ENCODE measurements around the gene BCR. TPM values are rescaled to one million over a fixed set of nuclear protein-coding genes. Genes with fewer than 3 reads are reported as not detected.

Gene BCR
- total and polyA plus RNA-seq, 2 of the 13 experiments (the other 11 are each of a cell fraction or from before 2014, with no cell fraction given): 19.9 to 33.6 TPM

DNA sequence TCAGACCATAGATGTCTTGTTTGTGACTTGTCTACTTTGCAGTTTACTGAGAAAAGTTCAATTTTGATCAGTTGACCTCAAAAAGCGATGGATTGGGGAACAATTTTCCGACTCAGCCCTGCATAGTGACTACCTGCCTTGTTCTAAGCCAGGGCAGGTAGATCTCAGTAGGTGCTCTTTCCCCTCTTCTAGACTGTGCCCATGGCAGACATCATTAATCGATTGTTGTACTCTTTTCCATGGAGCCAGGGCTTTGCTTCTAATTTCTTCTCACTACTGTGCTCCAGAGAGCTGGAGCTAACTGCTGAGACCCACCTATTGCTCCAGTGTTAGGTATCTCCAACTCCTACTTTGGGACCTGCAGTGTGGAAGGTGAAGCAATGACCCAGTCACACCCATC is 25.2 kb upstream of the BCR start:
- Histone ChIP-seq H3K79me2 (ENCODE audit: insufficient read depth, low read length) (no peaks in the 10 kb centered on the region), H3K9ac (ENCODE audit: insufficient read depth, low read depth, low read length) (no peak overlapping the region), H3K9me3 (ENCODE audit: low read length) (no peaks in the 10 kb centered on the region), H3K4me1 (ENCODE audit: insufficient read depth, low read length) (peaks cover 100% of the 10 kb centered on the region), H2AFZ (ENCODE audit: low read length) (no peak overlapping the region), H3K4me3 (replicated peaks in 1 of 3; ENCODE audit: insufficient read depth in 1 of 3, low read depth in 2 of 3, low read length in 3 of 3) (no peak overlapping the region), H3K4me2 (ENCODE audit: low read depth, low read length) (no peak overlapping the region), H3K36me3 (replicated peaks in 1 of 2; ENCODE audit: control insufficient read depth in 1 of 2, insufficient read depth in 2 of 2, low read length in 2 of 2) (no peaks in the 10 kb centered on the region), H3K27ac (ENCODE audit: extremely low read length, insufficient read depth, low read length) (no peak overlapping the region), H4K20me1 (ENCODE audit: insufficient read depth, low read length) (no peaks in the 10 kb centered on the region), H3K27me3 (ENCODE audit: control insufficient read depth in 1 of 2, insufficient read depth in 2 of 2, low read length in 2 of 2) (no peaks in the 10 kb centered on the region; a peak in 1 of 5 replicates)
- BruUV-seq (replicated peaks): no TSS peak
- intact Hi-C loops (cut with micrococcal nuclease; ENCODE audit: unreplicated experiment) (no loop called here), in situ Hi-C loops (cut with HindIII; ENCODE audit: extremely low pct_ligation_motif_present, low pct_unique_long_range_greater_than_20kb) (loop anchor here (25.0 kb wide), 1 partner anchor 407 kb away; no protein-coding TSS in a partner anchor)
- ChIA-PET POLR2A (interaction anchor here (1.5 kb wide), 1 partner anchor 10 kb away, joined by 4 read pairs; the partner anchor contains the start of gene RAB36), CTCF (ENCODE audit: low intra/inter-chr PET ratio, low total read pairs) (no interaction called here)
- DNase-seq (ENCODE audit: low spot score) (no peak), ATAC-seq (no peak), FAIRE-seq (no peak)
- TF ChIP-seq, protein P1, sequence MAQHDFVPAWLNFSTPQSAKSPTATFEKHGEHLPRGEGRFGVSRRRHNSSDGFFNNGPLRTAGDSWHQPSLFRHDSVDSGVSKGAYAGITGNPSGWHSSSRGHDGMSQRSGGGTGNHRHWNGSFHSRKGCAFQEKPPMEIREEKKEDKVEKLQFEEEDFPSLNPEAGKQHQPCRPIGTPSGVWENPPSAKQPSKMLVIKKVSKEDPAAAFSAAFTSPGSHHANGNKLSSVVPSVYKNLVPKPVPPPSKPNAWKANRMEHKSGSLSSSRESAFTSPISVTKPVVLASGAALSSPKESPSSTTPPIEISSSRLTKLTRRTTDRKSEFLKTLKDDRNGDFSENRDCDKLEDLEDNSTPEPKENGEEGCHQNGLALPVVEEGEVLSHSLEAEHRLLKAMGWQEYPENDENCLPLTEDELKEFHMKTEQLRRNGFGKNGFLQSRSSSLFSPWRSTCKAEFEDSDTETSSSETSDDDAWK (CRISPR knock-in tag; IDR thresholded peaks at IDR 0.05): no peak
- TF ChIP-seq CEBPB (IDR thresholded peaks at IDR 0.05; ENCODE audit: borderline replicate concordance, low read depth, low read length) (peak; percentile 0; the same call in 1 of the 2 replicates), HNRNPUL1 (IDR thresholded peaks at IDR 0.05; ENCODE audit: low read depth, low read length) (no peak)
- 96% methylated on average over 3 of the region's 3 CpGs for WGBS (ENCODE audit: low lambda C conversion rate)

DNA sequence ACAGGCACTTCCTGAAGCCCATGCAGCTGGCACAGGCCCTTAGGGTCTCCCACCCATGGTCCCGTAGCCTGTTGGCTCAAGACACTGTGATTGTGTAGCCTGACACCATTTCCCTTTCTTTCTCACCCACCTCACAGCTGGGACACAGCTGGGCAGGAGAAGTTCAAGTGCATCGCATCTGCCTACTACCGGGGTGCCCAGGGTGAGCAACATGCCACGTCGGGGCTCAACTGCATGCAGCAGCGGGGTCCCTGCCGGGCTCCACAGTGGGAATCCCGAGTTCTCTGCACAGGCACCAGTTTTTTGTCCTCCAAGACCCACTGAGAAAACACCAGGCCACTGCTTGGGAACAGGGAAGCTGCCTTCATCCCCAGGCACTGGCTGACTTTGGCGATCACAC is 24.5 kb upstream of the BCR start:
- 91% methylated on average over 8 of the region's 9 CpGs for WGBS (ENCODE audit: low lambda C conversion rate)
- H3K9ac ChIP-seq (ENCODE audit: insufficient read depth, low read depth, low read length): no peak overlapping the region
- no peak overlapping the region for H3K4me3 ChIP-seq (replicated peaks in 1 of 3; ENCODE audit: insufficient read depth in 1 of 3, low read depth in 2 of 3, low read length in 3 of 3)
- BruUV-seq (replicated peaks): no TSS peak
- H3K9me3 ChIP-seq (ENCODE audit: low read length): no peaks in the 10 kb centered on the region
- H4K20me1 ChIP-seq (ENCODE audit: insufficient read depth, low read length): no peaks in the 10 kb centered on the region
- H3K79me2 ChIP-seq (ENCODE audit: insufficient read depth, low read length): no peaks in the 10 kb centered on the region
- no peak overlapping the region for H3K27ac ChIP-seq (ENCODE audit: extremely low read length, insufficient read depth, low read length)
- DNase-seq (ENCODE audit: low spot score) (no peak), FAIRE-seq (no peak), ATAC-seq (no peak)
- H3K36me3 ChIP-seq (replicated peaks in 1 of 2; ENCODE audit: control insufficient read depth in 1 of 2, insufficient read depth in 2 of 2, low read length in 2 of 2): no peaks in the 10 kb centered on the region
- intact Hi-C loops (cut with micrococcal nuclease; ENCODE audit: unreplicated experiment) (no loop called here), in situ Hi-C loops (cut with HindIII; ENCODE audit: extremely low pct_ligation_motif_present, low pct_unique_long_range_greater_than_20kb) (loop anchor here (25.0 kb wide), 1 partner anchor 406 kb away; no protein-coding TSS in a partner anchor)
- ChIA-PET CTCF (ENCODE audit: low intra/inter-chr PET ratio, low total read pairs) (interaction anchor here (1.7 kb wide), 1 partner anchor 18 kb away, joined by 5 read pairs; no protein-coding TSS in a partner anchor), POLR2A (interaction anchor here (0.6 kb wide), 1 partner anchor 126 kb away, joined by 4 read pairs; no protein-coding TSS in a partner anchor)
- no peak overlapping the region for H3K4me2 ChIP-seq (ENCODE audit: low read depth, low read length)
- TF ChIP-seq, protein P2, sequence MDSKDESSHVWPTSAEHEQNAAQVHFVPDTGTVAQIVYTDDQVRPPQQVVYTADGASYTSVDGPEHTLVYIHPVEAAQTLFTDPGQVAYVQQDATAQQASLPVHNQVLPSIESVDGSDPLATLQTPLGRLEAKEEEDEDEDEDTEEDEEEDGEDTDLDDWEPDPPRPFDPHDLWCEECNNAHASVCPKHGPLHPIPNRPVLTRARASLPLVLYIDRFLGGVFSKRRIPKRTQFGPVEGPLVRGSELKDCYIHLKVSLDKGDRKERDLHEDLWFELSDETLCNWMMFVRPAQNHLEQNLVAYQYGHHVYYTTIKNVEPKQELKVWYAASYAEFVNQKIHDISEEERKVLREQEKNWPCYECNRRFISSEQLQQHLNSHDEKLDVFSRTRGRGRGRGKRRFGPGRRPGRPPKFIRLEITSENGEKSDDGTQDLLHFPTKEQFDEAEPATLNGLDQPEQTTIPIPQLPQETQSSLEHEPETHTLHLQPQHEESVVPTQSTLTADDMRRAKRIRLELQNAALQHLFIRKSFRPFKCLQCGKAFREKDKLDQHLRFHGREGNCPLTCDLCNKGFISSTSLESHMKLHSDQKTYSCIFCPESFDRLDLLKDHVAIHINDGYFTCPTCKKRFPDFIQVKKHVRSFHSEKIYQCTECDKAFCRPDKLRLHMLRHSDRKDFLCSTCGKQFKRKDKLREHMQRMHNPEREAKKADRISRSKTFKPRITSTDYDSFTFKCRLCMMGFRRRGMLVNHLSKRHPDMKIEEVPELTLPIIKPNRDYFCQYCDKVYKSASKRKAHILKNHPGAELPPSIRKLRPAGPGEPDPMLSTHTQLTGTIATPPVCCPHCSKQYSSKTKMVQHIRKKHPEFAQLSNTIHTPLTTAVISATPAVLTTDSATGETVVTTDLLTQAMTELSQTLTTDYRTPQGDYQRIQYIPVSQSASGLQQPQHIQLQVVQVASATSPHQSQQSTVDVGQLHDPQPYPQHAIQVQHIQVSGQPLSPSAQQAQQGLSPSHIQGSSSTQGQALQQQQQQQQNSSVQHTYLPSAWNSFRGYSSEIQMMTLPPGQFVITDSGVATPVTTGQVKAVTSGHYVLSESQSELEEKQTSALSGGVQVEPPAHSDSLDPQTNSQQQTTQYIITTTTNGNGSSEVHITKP (CRISPR knock-in tag; IDR thresholded peaks at IDR 0.05; ENCODE audit: low read depth): no peak
- TF ChIP-seq ZNF674 (CRISPR knock-in tag; IDR thresholded peaks at IDR 0.05; ENCODE audit: low read depth): no peak
- TF ChIP-seq, protein P3, sequence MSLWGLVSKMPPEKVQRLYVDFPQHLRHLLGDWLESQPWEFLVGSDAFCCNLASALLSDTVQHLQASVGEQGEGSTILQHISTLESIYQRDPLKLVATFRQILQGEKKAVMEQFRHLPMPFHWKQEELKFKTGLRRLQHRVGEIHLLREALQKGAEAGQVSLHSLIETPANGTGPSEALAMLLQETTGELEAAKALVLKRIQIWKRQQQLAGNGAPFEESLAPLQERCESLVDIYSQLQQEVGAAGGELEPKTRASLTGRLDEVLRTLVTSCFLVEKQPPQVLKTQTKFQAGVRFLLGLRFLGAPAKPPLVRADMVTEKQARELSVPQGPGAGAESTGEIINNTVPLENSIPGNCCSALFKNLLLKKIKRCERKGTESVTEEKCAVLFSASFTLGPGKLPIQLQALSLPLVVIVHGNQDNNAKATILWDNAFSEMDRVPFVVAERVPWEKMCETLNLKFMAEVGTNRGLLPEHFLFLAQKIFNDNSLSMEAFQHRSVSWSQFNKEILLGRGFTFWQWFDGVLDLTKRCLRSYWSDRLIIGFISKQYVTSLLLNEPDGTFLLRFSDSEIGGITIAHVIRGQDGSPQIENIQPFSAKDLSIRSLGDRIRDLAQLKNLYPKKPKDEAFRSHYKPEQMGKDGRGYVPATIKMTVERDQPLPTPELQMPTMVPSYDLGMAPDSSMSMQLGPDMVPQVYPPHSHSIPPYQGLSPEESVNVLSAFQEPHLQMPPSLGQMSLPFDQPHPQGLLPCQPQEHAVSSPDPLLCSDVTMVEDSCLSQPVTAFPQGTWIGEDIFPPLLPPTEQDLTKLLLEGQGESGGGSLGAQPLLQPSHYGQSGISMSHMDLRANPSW (CRISPR knock-in tag; IDR thresholded peaks at IDR 0.05; ENCODE audit: borderline replicate concordance): no peak
- no peak for TF ChIP-seq HDAC6 (IDR thresholded peaks at IDR 0.05; ENCODE audit: low read depth, low read length)
- no peak for TF ChIP-seq STAG1 (CRISPR knock-in tag; IDR thresholded peaks at IDR 0.05)
- H3K27me3 ChIP-seq (ENCODE audit: control insufficient read depth in 1 of 2, insufficient read depth in 2 of 2, low read length in 2 of 2): no peaks in the 10 kb centered on the region; a peak in 1 of 5 replicates
- H2AFZ ChIP-seq (ENCODE audit: low read length): no peak overlapping the region
- peaks cover 100% of the 10 kb centered on the region for H3K4me1 ChIP-seq (ENCODE audit: insufficient read depth, low read length)
